GM18508 (cell line): Measurements from ENCODE around the gene MRPL14.
"Not testable (repeated sequence)": the region's sequence is repeated elsewhere in the genome, so short reads cannot be mapped to it uniquely, and the experiment has no call there.

ENCODE experiments used
- ATAC-seq: cut with Tn5 transposase; IDR thresholded peaks from one replicate; pipeline ENCODE4 v1.9.1; 2021; ENCODE audit warnings: moderate number of reproducible peaks; ENCODE audit not compliant: insufficient read depth, unreplicated experiment

Gene MRPL14

DNA sequence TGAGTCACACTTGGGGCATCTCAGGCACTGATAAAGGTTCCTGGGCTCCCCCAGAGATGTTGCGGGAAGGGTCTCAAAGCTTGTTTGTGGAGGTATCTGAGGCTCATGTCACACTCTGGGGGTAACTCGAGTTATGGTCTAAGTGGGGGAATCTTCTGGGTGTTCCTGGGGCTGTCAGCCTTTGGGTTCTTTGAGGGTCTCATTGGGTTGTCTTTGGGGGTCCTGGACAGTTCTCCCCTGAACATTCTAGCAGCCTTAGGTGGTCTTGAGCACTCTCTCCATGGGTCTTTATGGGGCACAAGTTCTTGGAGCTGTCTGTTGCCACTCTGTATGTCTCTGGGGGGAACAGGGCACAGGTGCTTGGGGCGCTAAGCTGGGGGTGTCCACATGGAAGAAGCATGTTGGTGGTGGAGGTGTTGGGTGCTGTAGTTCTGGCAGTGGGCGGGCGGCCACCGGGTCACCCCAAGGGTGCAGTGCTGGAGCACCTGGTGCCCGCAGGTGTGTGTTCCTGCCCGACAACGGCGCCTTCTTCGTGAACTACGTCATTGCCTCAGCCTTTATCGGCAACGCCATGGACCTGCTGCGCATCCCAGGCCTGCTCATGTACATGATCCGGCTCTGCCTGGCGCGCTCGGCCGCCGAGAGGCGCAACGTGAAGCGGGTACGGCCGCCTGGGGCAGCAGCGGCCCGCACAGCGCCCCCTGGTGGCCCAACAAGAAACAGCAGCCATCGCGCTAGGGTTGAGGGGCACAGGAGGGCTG, 24.3 kb upstream of the MRPL14 start:
- ATAC-seq: peak; percentile 73

DNA sequence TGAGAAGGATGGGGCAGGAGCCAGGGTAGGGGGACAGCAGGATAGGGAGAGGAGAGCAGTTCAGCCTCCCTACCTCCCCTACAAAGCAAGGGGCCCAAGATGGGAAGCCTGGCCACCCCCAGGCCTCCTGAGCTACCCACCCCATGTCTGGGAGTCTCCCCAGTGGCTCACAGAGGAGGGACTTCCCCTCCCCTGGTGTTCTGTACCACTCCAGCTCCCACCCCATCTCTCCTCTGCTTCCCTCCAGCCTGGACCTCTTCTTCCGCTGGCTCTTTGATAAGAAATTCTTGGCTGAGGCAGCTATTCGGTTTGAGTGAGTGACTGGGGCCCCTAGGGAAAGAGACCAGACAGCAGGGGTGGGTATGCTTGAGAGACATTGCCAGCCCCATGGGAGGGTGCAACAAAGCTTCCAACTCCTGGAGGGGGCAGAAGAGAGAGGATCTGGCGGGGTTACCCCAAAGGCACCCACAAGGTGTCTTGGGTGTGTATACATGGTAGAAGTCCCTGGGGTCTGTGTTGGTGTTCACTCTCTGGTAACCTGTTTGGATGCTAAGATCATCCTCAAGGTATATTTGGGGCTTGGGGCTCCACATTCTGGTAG, 23.2 kb upstream of the MRPL14 start:
- no peak for ATAC-seq

DNA sequence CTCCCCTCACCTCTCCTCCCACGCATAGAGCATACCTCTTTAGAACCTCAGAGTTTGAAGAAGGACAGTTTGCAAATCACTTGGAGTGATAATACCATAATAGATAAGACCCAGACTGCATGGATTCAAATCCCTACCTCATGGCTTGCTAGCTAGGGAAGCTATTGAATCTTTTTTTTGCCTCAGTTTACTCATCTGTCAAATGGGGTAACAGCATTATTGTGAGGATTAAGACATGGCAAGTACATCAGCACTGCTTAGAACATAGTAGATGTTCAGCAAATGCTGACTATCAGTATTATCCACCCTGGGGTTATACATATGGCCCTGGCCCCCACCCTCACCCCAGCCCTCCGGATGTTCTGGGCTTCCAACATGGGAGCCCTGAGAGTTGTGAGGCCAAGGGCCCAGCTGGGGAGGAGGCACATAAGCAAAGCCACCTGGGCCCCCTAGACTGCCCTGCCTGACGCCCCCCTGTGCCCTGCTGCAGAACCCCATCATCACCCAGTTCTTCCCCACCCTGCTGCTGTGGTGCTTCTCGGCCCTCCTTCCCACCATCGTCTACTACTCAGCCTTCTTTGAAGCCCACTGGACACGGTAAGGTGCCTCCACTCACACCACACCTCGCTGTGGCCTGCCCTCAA, 22.2 kb upstream of the MRPL14 start:
- no peak for ATAC-seq

DNA sequence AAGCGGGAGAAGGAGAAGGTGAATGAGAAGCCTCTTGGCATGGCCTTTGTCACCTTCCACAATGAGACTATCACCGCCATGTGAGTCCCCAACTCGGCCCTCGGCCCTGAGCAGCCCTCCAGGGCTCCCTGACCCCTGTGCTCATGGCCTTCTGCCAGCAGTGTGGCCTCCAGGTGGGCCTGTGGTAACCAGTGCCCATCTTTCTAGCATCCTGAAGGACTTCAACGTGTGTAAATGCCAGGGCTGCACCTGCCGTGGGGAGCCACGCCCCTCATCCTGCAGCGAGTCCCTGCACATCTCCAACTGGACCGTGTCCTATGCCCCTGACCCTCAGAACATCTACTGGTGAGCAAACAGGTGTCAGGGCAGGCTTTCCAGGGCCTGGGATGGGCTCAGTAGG, 21.1 kb upstream of the MRPL14 start:
- no peak for ATAC-seq

DNA sequence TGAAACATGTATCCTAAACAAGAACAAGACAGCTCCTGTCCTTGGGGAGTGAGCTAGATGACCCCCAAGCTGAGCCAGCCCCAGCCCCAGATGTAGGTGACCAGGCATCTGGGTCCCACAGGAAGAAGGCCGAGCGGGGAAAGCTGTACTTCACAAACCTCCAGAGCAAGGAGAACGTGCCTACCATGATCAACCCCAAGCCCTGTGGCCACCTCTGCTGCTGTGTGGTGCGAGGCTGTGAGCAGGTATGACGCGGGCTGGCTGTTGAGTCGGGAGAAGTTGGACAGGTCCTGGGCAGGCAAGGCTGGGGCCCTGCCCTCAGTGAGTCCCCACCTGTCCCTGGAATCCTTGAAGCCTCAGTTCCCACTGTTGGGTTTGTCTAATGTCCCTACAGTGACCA, 20.0 kb upstream of the MRPL14 start:
- no peak for ATAC-seq

DNA sequence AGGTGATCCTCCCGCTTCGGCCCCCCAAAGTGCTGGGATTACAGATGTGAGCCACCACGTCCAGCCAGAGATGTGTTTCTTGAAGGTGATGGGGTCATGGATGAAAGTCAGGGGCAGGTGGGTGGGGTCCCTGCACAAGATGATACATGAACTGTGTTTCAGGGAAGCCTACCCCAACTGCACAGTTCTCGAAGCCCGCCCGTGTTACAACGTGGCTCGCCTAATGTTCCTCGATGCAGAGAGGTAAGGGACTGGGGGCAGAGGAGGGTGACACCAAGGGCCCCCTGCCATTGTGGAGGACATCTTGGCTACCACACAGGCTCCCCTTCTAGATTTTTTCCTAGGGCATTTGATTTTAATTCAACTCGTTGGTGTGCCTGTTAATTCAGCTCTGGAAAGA, 19.4 kb upstream of the MRPL14 start:
- no peak for ATAC-seq

DNA sequence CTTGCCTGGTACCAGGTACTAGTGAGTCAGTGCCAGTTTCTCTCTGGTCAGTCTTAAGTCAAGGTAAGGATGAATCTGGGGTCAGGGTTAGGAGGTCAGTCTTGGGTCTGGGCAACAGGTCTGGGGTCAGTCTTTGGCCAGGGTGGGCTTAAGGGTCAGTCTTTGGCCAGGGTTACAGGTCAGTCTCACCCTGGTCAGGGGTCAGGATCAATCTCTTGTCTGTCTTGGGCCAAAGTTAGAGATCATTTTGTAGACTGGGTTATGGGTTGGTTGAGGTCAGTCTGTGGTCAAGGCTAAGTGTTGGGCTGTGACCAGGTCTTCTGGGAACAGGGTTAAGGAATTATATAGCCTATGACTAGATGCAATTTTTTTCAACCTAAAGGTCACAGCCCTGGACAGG, 18.6 kb upstream of the MRPL14 start:
- no peak for ATAC-seq

DNA sequence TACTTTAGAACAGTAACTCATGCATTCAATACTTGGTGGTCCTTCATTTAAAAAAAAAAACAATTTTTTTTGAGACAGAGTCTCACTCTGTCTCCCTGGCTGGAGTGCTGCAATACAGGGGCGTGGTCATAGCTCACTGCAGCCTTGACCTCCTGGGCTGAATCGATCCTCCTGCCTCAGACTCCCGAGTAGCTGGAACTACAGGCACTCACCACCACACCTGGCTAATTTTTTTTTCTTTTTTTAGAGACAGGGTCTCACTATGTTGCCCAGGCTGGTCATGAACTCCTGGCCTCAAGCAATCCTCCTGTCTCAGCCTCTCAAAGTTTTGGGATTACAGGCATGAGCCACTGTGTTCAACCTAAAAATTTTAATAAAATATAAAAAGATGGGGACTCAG, 17.3 kb upstream of the MRPL14 start:
- not testable (repeated sequence) for ATAC-seq

DNA sequence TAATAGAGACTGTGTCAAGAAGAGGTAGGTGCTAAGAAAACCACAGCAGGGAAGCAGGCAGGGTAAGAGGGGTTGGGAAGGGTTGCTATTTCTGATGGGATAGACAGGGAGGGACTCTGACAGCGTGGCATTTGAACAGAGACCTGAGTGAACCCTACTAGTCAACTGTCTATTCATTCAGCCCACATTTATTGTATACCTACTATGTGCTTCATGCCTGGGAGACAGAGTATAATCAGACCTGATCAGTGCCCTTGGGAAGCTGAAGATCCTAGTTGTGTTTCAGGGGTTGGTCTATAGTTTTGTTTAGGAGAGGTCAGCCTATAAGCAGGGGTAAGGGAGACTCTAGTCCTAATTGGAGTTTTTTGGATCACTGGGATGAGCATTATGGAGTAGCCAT, 16.5 kb upstream of the MRPL14 start:
- ATAC-seq: no peak

DNA sequence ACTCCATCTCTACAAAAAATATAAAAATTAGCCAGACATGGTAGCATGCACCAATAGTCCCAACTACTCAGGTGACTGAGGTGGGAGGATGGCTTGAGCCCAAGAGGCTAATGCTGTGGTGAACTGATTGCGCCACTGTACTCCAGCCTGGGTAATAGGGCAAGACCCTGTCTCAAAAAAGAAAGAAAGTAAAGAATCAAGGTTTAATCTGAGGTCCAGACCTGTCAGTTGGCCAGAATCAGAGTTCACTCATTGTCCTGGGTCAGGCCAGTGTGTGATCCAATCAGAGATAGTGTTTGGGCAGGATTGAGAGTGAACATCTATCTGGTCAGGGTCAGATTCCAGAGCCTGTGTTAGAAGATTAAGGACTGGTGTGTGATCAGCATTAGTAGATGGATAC, 15.6 kb upstream of the MRPL14 start:
- no peak for ATAC-seq

DNA sequence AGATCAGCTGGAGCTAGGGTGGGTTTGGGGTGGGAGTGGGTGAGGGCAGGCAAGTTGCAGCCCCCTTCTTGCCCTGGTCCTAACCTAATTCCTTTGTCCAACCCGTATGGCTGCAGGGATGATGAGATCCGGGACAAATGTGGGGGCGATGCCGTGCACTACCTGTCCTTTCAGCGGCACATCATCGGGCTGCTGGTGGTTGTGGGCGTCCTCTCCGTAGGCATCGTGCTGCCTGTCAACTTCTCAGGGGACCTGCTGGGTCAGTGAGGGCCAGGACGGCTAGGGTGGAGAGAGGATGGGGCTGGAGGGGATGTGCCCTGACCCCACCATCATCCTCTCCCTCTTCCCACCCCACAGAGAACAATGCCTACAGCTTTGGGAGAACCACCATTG, 12.1 kb upstream of the MRPL14 start:
- no peak for ATAC-seq

DNA sequence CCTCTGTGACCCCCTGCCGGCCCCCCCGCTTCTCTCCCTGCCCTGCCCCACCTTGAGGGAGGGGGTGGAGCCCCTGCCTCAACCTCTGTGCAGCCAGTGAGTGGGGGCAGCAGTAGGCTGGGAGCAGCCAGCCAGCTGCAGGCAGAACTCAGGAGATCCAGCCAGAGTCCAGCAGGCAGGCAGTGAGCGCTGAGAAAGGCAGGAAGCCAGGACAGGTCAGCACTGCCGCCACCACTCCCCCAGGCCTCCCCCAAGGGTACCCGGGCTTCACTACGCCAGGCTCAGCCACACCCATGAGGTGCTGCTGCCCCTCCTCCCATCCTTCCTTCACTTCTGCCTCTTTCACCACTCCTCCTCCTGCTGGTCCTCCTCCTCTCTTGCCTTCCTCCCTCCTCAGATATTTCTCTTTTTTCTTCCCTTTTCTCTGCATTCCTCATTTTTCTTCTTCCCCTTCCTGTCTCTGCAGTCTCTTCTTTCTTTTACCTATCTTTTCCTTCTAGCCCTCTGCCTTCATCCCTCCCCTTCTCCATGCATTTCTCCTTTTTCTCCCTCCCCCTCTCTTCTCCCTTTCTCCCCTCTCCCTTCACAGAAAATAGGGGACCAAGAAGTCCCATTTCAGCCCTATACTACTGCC, 11.6 kb upstream of the MRPL14 start:
- no peak for ATAC-seq

DNA sequence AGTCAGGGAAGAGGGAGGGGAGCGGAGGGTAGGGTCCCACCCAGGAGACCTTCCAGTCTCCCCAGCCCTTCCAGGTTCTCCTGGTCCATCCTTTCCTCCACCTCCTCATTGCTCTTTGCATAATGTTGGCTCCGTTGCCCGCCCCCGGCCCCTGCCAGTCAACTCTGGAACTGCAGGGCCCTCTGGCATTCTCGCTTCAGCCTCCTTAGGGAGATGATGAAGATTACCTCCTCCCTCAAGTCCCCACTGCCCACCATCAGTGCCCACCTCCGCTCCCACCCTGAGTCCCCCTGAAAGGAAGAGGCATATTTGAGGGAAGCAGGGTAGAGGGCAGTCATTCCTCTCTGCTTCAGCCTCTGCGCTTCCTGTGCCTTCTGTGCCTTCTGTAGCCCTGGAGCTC, 8.6 kb upstream of the MRPL14 start:
- no peak for ATAC-seq

DNA sequence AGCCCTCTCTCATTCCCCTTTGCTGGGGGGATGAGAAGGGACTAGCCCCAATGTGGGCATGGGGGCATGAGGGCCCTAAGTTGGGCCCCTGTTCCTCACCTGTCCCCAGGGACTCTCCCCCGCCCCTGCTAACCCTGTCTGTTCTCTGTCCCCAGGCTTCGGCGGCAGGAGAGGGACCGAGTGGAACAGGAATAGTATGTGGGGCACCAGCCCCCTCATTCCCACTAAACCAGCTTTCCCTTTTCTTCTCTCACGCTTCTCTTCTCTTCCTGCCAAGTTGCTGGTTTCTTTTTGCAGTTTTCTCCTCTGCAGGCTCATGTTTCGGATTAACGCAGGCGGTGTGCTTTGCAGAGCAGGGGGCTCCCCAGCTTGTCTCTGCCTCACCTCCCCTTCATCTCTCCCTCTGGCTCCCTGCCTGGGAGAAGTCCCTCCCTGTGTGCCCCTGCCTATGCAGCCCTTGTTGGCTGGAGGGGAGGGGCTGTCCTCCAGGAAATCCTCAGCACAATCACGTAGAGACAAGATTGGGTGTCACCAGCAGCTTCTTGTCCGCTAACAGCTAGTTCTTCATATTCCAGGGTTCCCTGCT, 8.0 kb upstream of the MRPL14 start:
- ATAC-seq: no peak

DNA sequence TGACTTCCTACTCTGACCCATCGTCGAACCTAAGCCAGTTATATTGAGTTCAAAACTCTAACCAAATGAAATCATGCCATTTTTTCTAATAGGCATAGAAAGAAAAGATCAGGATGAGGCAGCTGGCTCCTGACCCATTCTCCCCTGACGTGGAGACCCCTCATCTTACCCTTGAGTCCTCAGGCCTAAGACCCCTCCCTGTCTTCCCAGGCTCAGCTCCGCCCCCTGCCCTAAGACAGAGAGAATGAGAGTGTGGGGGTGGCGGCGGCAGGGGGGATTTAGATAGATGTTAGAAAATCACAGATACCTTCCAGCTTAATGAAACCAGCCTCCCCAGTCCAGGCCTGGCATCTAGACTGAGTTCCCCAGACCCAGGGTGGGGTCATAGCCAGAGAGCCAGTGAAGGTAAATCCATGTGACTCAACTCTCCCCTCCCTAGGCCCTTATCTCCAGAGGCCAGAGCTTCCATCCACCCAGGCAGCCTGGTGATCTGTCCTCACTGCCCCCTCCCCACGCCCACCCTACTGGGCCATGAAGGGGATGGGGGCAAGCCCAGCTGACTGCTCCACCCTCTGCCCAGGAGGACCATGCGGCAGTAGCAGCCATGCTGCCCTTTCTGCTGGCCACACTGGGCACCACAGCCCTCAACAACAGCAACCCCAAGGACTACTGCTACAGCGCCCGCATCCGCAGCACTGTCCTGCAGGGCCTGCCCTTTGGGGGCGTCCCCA, 6.9 kb upstream of the MRPL14 start:
- no peak for ATAC-seq

DNA sequence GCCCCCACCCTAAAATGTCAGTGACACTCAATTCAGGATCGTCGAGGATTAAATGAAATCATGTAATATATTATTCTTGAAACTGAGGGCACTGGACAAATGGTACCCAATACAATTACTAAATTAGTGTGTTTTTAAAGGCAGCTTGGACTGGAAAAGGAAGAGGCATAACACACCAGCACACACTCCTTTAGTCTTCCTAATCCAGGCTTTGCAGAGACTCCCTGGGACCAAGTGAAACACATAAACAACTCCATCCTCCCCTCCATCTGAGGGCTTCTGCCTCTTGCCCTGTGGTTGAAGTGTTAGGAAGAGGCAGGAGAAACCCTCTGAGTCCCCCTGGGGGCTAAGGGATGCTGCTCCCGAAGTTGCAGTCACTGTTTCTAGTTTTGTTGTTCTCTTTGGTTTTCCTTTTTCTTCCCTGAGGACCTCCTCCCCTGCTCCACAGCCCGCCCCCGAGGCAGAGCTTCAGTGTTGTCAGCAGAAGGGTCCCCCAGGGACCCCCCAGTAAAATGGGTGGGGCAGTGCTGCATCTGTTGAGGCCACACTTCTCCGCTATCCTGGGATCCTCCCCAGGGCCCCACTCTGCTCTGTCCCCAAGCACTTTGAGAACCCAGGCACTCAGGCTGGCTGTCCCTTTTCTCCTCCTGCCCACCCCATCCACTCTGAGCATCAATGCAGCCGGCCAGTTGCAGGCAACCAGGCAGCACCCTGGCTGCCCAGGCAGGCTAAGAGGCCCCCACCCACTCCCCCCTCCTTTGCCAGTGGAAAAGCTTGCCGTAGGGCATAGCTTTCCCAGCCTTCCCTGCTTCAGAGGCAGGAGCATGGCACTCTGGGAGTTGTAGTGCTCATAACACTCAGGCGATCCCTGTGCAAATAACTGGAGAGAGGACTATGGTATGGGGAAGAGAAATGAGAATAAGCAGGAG, 6.0 kb upstream of the MRPL14 start:
- ATAC-seq: no peak

DNA sequence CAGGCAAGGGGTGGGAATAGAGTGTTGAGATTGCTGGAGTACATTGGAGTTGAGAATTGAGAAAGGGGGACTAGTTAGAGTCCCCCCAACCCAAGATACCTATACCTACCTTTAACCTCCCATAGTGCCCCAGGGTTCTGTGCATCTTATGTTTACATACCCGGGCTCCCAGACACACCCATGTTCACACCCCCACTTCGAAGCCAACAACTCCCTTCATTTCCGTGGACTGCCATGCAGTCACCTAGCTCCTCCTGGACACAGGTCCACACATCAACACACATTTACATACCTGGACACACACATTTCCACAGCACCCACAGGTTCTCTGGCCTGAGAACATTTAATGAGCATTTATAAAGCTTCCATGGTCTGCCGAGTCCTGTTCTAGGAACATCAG, 5.2 kb upstream of the MRPL14 start:
- no peak for ATAC-seq

DNA sequence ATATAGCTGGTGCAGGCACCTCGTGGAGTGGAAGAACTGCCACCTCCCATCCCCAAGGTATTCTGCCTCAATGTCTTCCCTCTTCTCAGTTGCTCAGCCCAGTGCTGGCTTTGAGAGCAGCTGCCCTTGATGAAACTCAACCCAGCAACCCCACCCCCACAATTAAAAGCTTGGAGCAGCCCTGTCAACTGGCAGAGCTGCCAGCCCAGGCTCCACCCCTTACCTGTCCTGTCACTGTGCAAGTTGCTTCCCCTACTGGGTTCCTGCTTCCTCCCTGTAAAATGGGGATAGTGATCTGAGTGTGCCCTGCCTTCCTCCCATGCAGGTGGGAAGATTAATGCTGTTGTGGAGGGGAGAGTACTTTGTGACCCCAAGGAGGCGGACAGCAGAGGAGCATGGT, 4.6 kb upstream of the MRPL14 start:
- no peak for ATAC-seq

DNA sequence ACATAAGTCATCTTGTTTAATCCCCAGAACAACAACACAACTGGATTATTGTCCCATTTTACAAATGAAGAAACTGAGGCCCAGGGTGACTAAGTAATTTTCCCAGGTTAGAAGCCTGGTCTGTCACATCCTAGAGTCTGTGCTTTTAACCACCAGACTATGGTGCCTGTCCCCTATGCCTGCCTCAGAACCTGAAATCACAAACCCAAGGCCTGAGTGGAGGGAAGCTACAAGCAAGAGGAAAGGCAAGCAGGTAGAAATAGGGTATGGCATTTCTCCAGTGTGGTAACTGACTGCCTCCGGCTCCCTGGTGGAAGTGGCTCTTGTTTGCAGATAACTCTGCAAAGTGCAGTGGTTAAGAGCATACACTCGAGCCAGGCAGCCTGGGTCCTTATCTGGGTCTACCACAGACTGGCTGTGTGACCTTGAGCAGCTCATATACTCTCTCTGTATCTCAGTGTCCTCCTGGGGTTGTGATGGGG, 2.6 kb upstream of the MRPL14 start:
- ATAC-seq: no peak
